ENCODE data around the gene BCOR. TPM values are rescaled to one million over a fixed set of nuclear protein-coding genes. Genes with fewer than 3 reads are reported as not detected.

Gene BCOR
- total and polyA plus RNA-seq, 2 of the 4 experiments (the other 2 are of a cell fraction) = 7.5 to 9.0 TPM

GRCh38 chrX:40006106-40007017, 91.4 kb downstream of the BCOR start (continued):
- no peak for TF ChIP-seq RCOR1 (IDR thresholded peaks at IDR 0.05; ENCODE audit: insufficient replicate concordance, low read length)

DNA sequence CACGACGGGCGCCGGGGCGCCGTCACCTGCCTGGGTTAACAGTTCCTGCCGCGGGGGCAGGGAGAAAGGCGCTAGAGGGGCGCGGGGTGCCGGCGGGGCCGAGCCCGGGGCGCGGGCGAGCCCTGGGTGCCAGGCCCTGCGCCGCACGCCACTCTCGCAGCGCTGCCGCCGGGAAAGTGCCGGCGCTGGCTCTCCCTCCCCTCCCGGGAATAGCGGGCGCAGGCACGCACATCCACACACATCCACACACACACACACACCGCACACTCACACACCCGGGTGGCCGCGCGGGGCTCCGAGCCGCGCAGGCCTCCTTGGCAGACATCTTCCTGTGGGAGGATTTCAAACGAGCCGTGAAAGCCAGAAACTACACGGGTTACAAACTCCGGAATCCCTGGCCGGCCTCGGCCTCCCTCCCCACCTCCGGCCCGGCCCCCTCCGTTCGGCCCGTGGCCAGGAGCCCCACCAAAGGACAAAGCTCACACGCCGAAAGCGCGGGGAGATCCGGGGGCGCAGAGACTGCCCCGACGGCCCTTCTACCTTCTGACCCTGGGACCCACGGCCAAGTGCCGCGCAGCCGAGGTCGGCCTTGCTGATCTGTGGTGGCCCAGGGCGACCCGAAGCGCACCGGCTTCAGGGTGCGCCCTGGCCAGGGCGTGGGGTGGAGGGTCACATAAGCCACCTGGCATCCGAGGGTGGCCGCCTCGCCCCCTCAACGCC, 92.3 kb downstream of the BCOR start:
- no peak overlapping the region for H2BK15ac ChIP-seq (ENCODE audit: low read depth, low read length)
- H3K4me1 ChIP-seq (ENCODE audit: control insufficient read depth, insufficient read depth, low read length) = no peaks in the 10 kb centered on the region; the same call in 1 of the 2 replicates
- no peak overlapping the region for H3K9ac ChIP-seq (ENCODE audit: low read depth, low read length)
- peaks cover 6% of the 10 kb centered on the region; the same call in 1 of the 2 replicates for H3K9me3 ChIP-seq (ENCODE audit: control insufficient read depth, insufficient read depth, low read length)
- no peak overlapping the region for H2AK9ac ChIP-seq (replicated peaks; ENCODE audit: low read depth, low read length, poor library complexity)
- no peak for DNase-seq
- intact Hi-C loops (cut with micrococcal nuclease) (no loop called here), in situ Hi-C loops (cut with MboI; ENCODE audit: low sequenced_read_pairs) (no loop called here), dilution Hi-C loops (cut with HindIII; ENCODE audit: low sequenced_read_pairs, unreplicated experiment) (no loop called here)
- no peak overlapping the region for H3K56ac ChIP-seq (ENCODE audit: extremely low read depth, insufficient read depth, low read length)
- H2BK120ac ChIP-seq (ENCODE audit: low read depth, low read length) = no peak overlapping the region
- peaks cover 29% of the 10 kb centered on the region for H3K27me3 ChIP-seq (ENCODE audit: control insufficient read depth, insufficient read depth, low read length)
- ChIA-PET CTCF (no interaction called here), POLR2A (ENCODE audit: unreplicated experiment) (no interaction called here)
- H4K20me1 ChIP-seq (ENCODE audit: insufficient read depth, low read length) = no peaks in the 10 kb centered on the region
- no peaks in the 10 kb centered on the region for H3K9me1 ChIP-seq (ENCODE audit: insufficient read depth, low read length)
- H2AFZ ChIP-seq (replicated peaks; ENCODE audit: low read length, poor library complexity) = no peak overlapping the region
- H3K27ac ChIP-seq (ENCODE audit: insufficient read depth, low read length) = no peak overlapping the region
- H4K5ac ChIP-seq (ENCODE audit: low read depth, low read length) = no peak overlapping the region
- no peak overlapping the region for H3K4ac ChIP-seq (ENCODE audit: low read depth, low read length)
- no peak overlapping the region for H3K4me3 ChIP-seq (ENCODE audit: insufficient read depth, low read depth, low read length)
- no peak overlapping the region for H4K91ac ChIP-seq (ENCODE audit: insufficient read depth, low read depth, low read length)
- no peak overlapping the region for H3K18ac ChIP-seq (ENCODE audit: low read depth, low read length)
- no peak overlapping the region for H2AK5ac ChIP-seq (ENCODE audit: low read depth, low read length)
- no peak overlapping the region for H2BK5ac ChIP-seq (ENCODE audit: low read depth, low read length, poor library complexity, severe bottlenecking)
- no TSS peak for BruUV-seq (replicated peaks)
- H3K36me3 ChIP-seq (ENCODE audit: control insufficient read depth, insufficient read depth, low read length) = no peaks in the 10 kb centered on the region
- H4K8ac ChIP-seq (ENCODE audit: low read depth in 2 of 2, low read length in 2 of 2) = no peak overlapping the region
- no peaks in the 10 kb centered on the region for H3K79me1 ChIP-seq (ENCODE audit: low read depth in 1 of 2, low read length in 2 of 2)
- no peak overlapping the region for H2BK20ac ChIP-seq (ENCODE audit: low read depth, low read length)
- 57% methylated on average over 12 of the region's 73 CpGs; no CpG with 5 or more reads in 1 of the 2 experiments for WGBS, 2 experiments (ENCODE audit: extremely low coverage in 2 of 2, insufficient read length in 1 of 2)
- H3K4me2 ChIP-seq (ENCODE audit: low read depth, low read length) = no peak overlapping the region
- no peak overlapping the region for H3K23ac ChIP-seq (ENCODE audit: low read depth, low read length)
- TF ChIP-seq POLR2A (IDR thresholded peaks at IDR 0.05; ENCODE audit: low read depth, low read length) = no peak
- TF ChIP-seq RFX5 (IDR thresholded peaks at IDR 0.05; ENCODE audit: low read depth, low read length) = no peak
- TF ChIP-seq ELK1 (IDR thresholded peaks at IDR 0.05; ENCODE audit: borderline replicate concordance, low read depth, low read length) = no peak
- TF ChIP-seq CEBPB (IDR thresholded peaks at IDR 0.05; ENCODE audit: low read depth, low read length) = no peak
- TF ChIP-seq MXI1 (IDR thresholded peaks at IDR 0.05; ENCODE audit: borderline replicate concordance, low read depth, low read length) = no peak
- TF ChIP-seq SMC3 (IDR thresholded peaks at IDR 0.05; ENCODE audit: low read depth, low read length) = no peak
- no peak for TF ChIP-seq CHD1 (IDR thresholded peaks at IDR 0.05; ENCODE audit: low read depth, low read length)
- TF ChIP-seq MAFK (IDR thresholded peaks at IDR 0.05; ENCODE audit: low read depth, low read length) = no peak
- no peak for TF ChIP-seq MAZ (IDR thresholded peaks at IDR 0.05; ENCODE audit: borderline replicate concordance, low read depth, low read length)
- TF ChIP-seq FOS (IDR thresholded peaks at IDR 0.05; ENCODE audit: low read depth, low read length) = no peak
- no peak overlapping the region for H3K14ac ChIP-seq (replicated peaks; ENCODE audit: low read depth, low read length)
- no peak for ATAC-seq (ENCODE audit: low read depth)
